ENCODE data around the gene RILP.
"Not testable (repeated sequence)": the region's sequence is repeated elsewhere in the genome, so short reads cannot be mapped to it uniquely, and the experiment has no call there.

Gene RILP

GRCh38 chr17:1649844-1650501 is at the start of gene RILP:
Gene RILP (minus strand): TSS chr17:1649866. CDS start chr17:1649804, 62 bp downstream.
- DNase-seq, result no peak

GRCh38 chr17:1697681-1698080 is 48.0 kb upstream of the RILP start:
- DNase-seq, result no peak

GRCh38 chr17:1695365-1695764 is 45.7 kb upstream of the RILP start:
- DNase-seq, result no peak

GRCh38 chr17:1693339-1693738 is 43.7 kb upstream of the RILP start:
- DNase-seq, result no peak

- DNase-seq, result no peak
These were observed 41.0 kb upstream of the RILP start for GRCh38 chr17:1690544-1691221.

GRCh38 chr17:1688405-1688804 is 38.7 kb upstream of the RILP start:
- DNase-seq, result not testable (repeated sequence)

- DNase-seq, result no peak
These were observed 36.4 kb upstream of the RILP start for GRCh38 chr17:1686086-1686485.

GRCh38 chr17:1684378-1685189 is 34.9 kb upstream of the RILP start, which contains the start of gene PRPF8:
Gene PRPF8 (minus strand): TSS chr17:1684867. CDS start chr17:1684571, 296 bp downstream.
- DNase-seq, result peak; percentile 99

- no peak for DNase-seq
These were observed 33.8 kb upstream of the RILP start for GRCh38 chr17:1683459-1683858.

GRCh38 chr17:1676401-1676800 is 26.7 kb upstream of the RILP start:
- DNase-seq, result no peak

GRCh38 chr17:1673041-1673785 is 23.5 kb upstream of the RILP start:
- DNase-seq, result no peak

- DNase-seq, result not testable (repeated sequence)
These were observed 14.3 kb upstream of the RILP start for GRCh38 chr17:1663934-1664333.

- no peak for DNase-seq
These were observed 11.4 kb upstream of the RILP start for GRCh38 chr17:1661045-1661444.

GRCh38 chr17:1658100-1658499 is 8.4 kb upstream of the RILP start:
- no peak for DNase-seq

GRCh38 chr17:1653735-1654134 is 4.1 kb upstream of the RILP start:
- DNase-seq, result no peak

- DNase-seq, result not testable (repeated sequence)
These were observed 3.1 kb upstream of the RILP start for GRCh38 chr17:1652794-1653193.

- no peak for DNase-seq
These were observed 1.8 kb upstream of the RILP start for GRCh38 chr17:1651559-1651844.

- DNase-seq, result no peak
These were observed 1.3 kb upstream of the RILP start for GRCh38 chr17:1650731-1651558.

- DNase-seq, result peak; percentile 96
These were observed 463 bp downstream of the RILP start for GRCh38 chr17:1648963-1649843.

GRCh38 chr17:1648173-1648962 is 1.3 kb downstream of the RILP start:
- no peak for DNase-seq

Measured in activated CD8-positive, alpha-beta memory T cell treated with anti-CD3 and anti-CD28 coated beads for 24 hours (primary cell).